Measurements from ENCODE around the gene ARHGAP45. TPM values are rescaled to one million over a fixed set of nuclear protein-coding genes. Genes with fewer than 3 reads are reported as not detected.

ARHGAP45 gene
- total RNA-seq, 2 donors from 2014 or later: 37.9 to 42.6 TPM

DNA sequence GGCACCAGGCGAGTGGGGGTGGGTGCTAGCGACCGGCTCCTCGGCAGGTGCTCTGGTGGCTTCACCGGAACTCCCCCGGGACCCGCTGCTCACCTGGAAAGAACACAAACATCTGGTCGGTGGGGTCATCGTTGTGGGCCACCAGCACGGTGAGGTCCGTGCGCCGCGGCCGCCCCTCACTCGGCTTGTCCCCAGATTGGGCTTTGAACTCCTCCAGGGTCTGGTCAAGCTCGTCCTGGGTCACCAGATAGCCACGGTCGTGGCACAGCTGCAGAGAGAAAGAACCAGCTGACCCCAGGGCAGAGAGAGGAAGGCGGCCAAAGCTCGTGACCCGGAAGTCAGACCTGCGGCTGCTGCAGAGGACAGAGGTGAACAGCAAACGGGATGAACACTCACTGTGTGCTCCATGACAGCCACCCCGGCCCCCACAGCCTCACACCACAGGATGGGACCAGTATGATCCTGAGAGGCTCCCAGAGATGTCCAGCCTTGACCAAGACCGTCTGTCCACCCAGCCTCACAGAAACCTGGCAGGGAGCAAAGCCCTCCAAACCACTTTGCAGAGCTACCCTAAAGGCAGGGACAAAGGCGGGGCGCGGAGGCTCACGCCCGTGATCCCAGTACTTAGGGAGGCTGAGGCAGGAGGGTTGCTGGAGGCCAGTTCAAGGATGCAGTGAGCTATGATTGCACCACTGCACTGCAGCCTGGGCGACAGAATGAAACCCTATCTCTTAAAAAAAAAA, 27.0 kb downstream of the ARHGAP45 start:
- DNase-seq (ENCODE audit: low spot score) (no peak), ATAC-seq (ENCODE audit: insufficient number of reproducible peaks, low FRiP score, low read depth) (no peak)
- Histone ChIP-seq H3K4me3 (peak overlapping the region; percentile 98), H3K4me1 (ENCODE audit: control insufficient read depth in 1 of 2, low read depth in 2 of 2) (peaks cover 13 to 35% of the 10 kb centered on the region in 2 donors), H3K27ac (no peak overlapping the region), H3K27me3 (replicated peaks; ENCODE audit: insufficient read depth) (no peaks in the 10 kb centered on the region), H3K36me3 (peaks cover 9% of the 10 kb centered on the region), H3K9me3 (no peaks in the 10 kb centered on the region)
- TF ChIP-seq, protein P1, sequence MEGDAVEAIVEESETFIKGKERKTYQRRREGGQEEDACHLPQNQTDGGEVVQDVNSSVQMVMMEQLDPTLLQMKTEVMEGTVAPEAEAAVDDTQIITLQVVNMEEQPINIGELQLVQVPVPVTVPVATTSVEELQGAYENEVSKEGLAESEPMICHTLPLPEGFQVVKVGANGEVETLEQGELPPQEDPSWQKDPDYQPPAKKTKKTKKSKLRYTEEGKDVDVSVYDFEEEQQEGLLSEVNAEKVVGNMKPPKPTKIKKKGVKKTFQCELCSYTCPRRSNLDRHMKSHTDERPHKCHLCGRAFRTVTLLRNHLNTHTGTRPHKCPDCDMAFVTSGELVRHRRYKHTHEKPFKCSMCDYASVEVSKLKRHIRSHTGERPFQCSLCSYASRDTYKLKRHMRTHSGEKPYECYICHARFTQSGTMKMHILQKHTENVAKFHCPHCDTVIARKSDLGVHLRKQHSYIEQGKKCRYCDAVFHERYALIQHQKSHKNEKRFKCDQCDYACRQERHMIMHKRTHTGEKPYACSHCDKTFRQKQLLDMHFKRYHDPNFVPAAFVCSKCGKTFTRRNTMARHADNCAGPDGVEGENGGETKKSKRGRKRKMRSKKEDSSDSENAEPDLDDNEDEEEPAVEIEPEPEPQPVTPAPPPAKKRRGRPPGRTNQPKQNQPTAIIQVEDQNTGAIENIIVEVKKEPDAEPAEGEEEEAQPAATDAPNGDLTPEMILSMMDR (IDR thresholded peaks at IDR 0.05): no peak

DNA sequence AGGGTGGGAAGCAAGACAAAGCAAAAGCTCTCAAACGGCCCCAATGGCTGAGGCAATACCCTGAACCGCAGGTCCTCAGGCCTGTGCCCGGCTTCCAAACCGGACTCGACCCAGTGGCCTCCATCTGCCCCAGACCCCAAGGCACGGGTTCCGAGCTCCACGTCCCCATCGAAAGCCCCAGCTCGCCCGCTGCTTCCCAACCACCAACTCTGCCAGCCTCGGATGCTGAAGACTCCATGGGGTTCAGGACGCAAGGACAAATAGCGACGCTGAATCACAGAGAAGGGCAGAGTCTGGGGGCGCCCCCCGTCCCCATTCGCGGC, 27.6 kb downstream of the ARHGAP45 start:
- Histone ChIP-seq H3K27me3 (replicated peaks; ENCODE audit: insufficient read depth) (no peaks in the 10 kb centered on the region), H3K36me3 (peaks cover 9% of the 10 kb centered on the region), H3K27ac (peak overlapping the region in 1 of 2 donors; percentile 45), H3K4me1 (ENCODE audit: control insufficient read depth in 1 of 2, low read depth in 2 of 2) (peaks cover 17 to 41% of the 10 kb centered on the region in 2 donors), H3K9me3 (no peaks in the 10 kb centered on the region), H3K4me3 (peak overlapping the region; percentile 98)
- no peak for ATAC-seq (ENCODE audit: insufficient number of reproducible peaks, low FRiP score, low read depth)
- DNase-seq (ENCODE audit: low spot score): no peak
- TF ChIP-seq, protein P1 (IDR thresholded peaks at IDR 0.05): no peak

DNA sequence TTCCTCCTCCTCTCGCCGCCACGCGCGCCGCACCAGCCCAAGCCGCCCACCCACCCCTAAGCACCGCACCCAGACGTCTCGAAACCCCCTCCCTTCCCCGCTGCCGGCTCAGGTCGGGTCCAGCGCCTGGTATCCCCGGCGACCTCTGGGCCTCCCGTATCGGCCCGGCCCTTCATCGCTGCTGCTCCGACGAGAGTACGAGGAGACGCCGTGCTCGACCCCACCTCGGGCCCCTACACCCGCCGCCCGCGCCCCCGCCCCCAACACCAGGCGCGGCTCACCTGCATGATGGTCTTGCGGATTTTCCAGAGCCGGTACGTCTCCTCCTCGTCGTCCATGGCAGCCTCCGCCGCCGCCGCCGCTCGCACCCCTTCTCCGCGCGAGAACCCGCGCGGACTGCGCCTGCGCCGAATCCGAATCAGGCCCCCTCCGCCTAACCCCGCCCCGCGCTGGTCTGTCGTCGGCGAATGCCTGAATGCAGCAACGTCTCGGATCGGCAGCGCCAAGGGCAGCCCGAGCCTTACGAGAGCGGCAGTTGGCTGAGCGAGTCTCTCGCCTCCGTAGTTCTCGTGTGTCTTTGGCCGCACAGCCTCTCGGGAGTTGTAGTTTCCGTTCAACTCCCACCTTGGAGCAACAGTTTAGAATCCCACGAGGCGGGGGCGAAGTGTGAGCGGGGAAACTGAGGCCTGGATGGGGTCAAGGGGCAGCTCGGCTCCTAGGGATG, 28.2 kb downstream of the ARHGAP45 start, which contains the start of gene POLR2E:
Gene POLR2E (minus strand): TSS at position 398 of the 724 bp plus-strand sequence. CDS start 60 bp downstream, at position 338.
- TF ChIP-seq, protein P1 (IDR thresholded peaks at IDR 0.05): no peak
- DNase-seq (ENCODE audit: low spot score) (peak; percentile 92), ATAC-seq (ENCODE audit: insufficient number of reproducible peaks, low FRiP score, low read depth) (peak; percentile 84)
- H3K9me3 ChIP-seq: no peaks in the 10 kb centered on the region
- H3K4me1 ChIP-seq (ENCODE audit: control insufficient read depth in 1 of 2, low read depth in 2 of 2): peaks cover 19 to 46% of the 10 kb centered on the region in 2 donors
- no peaks in the 10 kb centered on the region for H3K27me3 ChIP-seq (replicated peaks; ENCODE audit: insufficient read depth)
- H3K27ac ChIP-seq: peak within 1 kb of the TSS in 1 of 2 donors; percentile 45
- peaks cover 9% of the 10 kb centered on the region for H3K36me3 ChIP-seq
- H3K4me3 ChIP-seq: peak within 1 kb of the TSS; percentile 98

DNA sequence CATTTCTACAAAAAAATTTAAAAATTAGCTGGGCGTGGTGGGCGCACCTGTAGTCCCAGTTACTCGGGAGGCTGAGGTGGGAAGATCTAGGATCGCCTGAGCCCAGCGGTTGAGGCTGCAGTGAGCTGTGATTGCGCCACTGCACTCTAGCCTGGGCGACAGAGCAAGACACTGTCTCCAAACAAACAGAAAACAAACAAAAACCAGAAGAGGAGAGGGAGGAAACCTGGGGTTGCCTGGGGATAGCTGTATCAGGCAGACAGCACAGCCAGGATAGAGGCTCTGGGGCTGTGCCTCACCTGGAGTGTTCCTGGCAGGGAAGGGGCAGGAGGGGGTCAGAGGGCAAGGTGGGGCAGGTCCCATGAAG, 30.8 kb downstream of the ARHGAP45 start:
- TF ChIP-seq, protein P1 (IDR thresholded peaks at IDR 0.05): no peak
- Histone ChIP-seq H3K27ac (peak overlapping the region; percentile 34 to 99), H3K9me3 (no peaks in the 10 kb centered on the region), H3K36me3 (peaks cover 5% of the 10 kb centered on the region), H3K4me3 (no peak overlapping the region), H3K27me3 (replicated peaks; ENCODE audit: insufficient read depth) (no peaks in the 10 kb centered on the region), H3K4me1 (ENCODE audit: control insufficient read depth in 1 of 2, low read depth in 2 of 2) (peaks cover 37 to 71% of the 10 kb centered on the region in 2 donors)
- ATAC-seq (ENCODE audit: insufficient number of reproducible peaks, low FRiP score, low read depth) (no peak), DNase-seq (ENCODE audit: low spot score) (no peak)

All from thoracic aorta (tissue), 2 donors.